HepG2 (cell line): Measurements from ENCODE around the gene ZNF526. TPM values are rescaled to one million over a fixed set of nuclear protein-coding genes. Genes with fewer than 3 reads are reported as not detected.

Experiments
- ATAC-seq: fragments of 200-7000 bp; cut with Tn5 transposase; 3 replicates; pipeline ENCODE4 v1.9.1; 2020; ENCODE audit warnings: mild to moderate bottlenecking, moderate library complexity
- BruUV-seq: library from RNA; stranded (reverse); fragments of 400-500 nt; replicated peaks from 2 replicates; lab custom pipeline; 2021; lab: Mats Ljungman, UMichigan
- CTCF ChIA-PET: fragments of 300-600 bp; formaldehyde crosslinking; extraction: SDS; loops from one replicate; lab custom pipeline; 2021; ENCODE audit warnings: low total read pairs, inconsistent platforms, low intra/inter-chr PET ratio; lab: Yijun Ruan, JAX
- POLR2A ChIA-PET: fragments of 350-600 bp; sonication (Branson Sonifier 250); formaldehyde crosslinking; loops from one replicate; lab custom pipeline; 2020; ENCODE audit warnings: antibody characterized with exemption, inconsistent platforms; lab: Yijun Ruan, JAX
- DNase-seq: peaks from one replicate; pipeline ENCODE4 v3.0.0-alpha.2; 2015; ENCODE audit warnings: low spot score
- FAIRE-seq: peaks from 3 replicates; lab custom pipeline; 2011; peaks lifted over from hg19 to GRCh38; lab: Jason Lieb, UNC
- H2AFZ ChIP-seq: one replicate; pipeline ENCODE4 v1.6.1; 2011; ENCODE audit warnings: low read length, inconsistent platforms
- H3K27ac ChIP-seq: fragments of 300-600 bp; 3 replicates; pipeline ENCODE4 v1.8.0; 2011; ENCODE audit warnings: mixed run types, mild to moderate bottlenecking, mixed read lengths, low read length, inconsistent platforms; ENCODE audit not compliant: insufficient read depth; ENCODE audit errors: extremely low read length
- H3K27me3 ChIP-seq, 2 experiments: fragments of 200-600 bp in 1 of 2; 2 replicates in 1 of 2; 3 replicates in 1 of 2; pipeline versions ENCODE4 v1.6.0 to v1.8.0; 2011; ENCODE audit warnings: low read length in 2 of 2, mild to moderate bottlenecking in 2 of 2, moderate library complexity in 2 of 2, inconsistent platforms in 1 of 2; ENCODE audit not compliant: insufficient read depth in 2 of 2, control insufficient read depth in 1 of 2
- H3K36me3 ChIP-seq, 2 experiments: fragments of 200-600 bp in 1 of 2; replicated peaks in 1 of 2; 2 replicates in 1 of 2; 3 replicates in 1 of 2; pipeline versions ENCODE4 v1.5.1 to v1.8.0; 2011; ENCODE audit warnings: low read length in 2 of 2, inconsistent platforms in 1 of 2; ENCODE audit not compliant: insufficient read depth in 2 of 2, control insufficient read depth in 1 of 2
- H3K4me1 ChIP-seq: 2 replicates; pipeline ENCODE4 v1.5.1; 2012; ENCODE audit warnings: low read length, inconsistent platforms; ENCODE audit not compliant: insufficient read depth
- H3K4me2 ChIP-seq: 2 replicates; pipeline ENCODE4 v1.6.0; 2011; ENCODE audit warnings: low read depth, low read length, inconsistent platforms
- H3K4me3 ChIP-seq, 3 experiments: fragments of 200-600 bp in 1 of 3; sonication (generic), shearing (Covaris generic) in 1 of 3; replicated peaks in 1 of 3; 2 replicates each; pipeline ENCODE4 v1.5.1; 2011 to 2016; ENCODE audit warnings: low read length in 3 of 3, inconsistent platforms in 2 of 3, low read depth in 2 of 3, mild to moderate bottlenecking in 2 of 3, control low read depth in 1 of 3, mixed read lengths in 1 of 3; ENCODE audit not compliant: insufficient read depth in 1 of 3
- H3K79me2 ChIP-seq: one replicate; pipeline ENCODE4 v1.6.1; 2011; ENCODE audit warnings: low read length, inconsistent platforms; ENCODE audit not compliant: insufficient read depth
- H3K9ac ChIP-seq: 2 replicates; pipeline ENCODE4 v1.6.0; 2011; ENCODE audit warnings: mild to moderate bottlenecking, low read depth, low read length, inconsistent platforms; ENCODE audit not compliant: insufficient read depth
- H3K9me3 ChIP-seq: 2 replicates; pipeline ENCODE4 v1.5.1; 2012; ENCODE audit warnings: mild to moderate bottlenecking, low read length
- H4K20me1 ChIP-seq: 2 replicates; pipeline ENCODE4 v1.6.0; 2011; ENCODE audit warnings: inconsistent platforms, mild to moderate bottlenecking, low read length, moderate library complexity; ENCODE audit not compliant: insufficient read depth
- CENPBD1 ChIP-seq: sonication (generic); formaldehyde crosslinking; IDR thresholded peaks from 2 replicates; pipeline ENCODE4 v1.8.0; 2022; ENCODE audit warnings: missing genetic modification reagents, low read depth, mild to moderate bottlenecking, borderline replicate concordance
- IKZF5 ChIP-seq: IDR thresholded peaks from 2 replicates; pipeline ENCODE4 v1.6.1; 2018; ENCODE audit warnings: missing genetic modification reagents, mild to moderate bottlenecking, missing compliant biosample characterization
- NFKBIZ ChIP-seq: IDR thresholded peaks from 2 replicates; pipeline ENCODE4 v1.6.1; 2018; ENCODE audit warnings: missing genetic modification reagents, missing compliant biosample characterization
- NR0B2 ChIP-seq: sonication (generic); formaldehyde crosslinking; IDR thresholded peaks from 2 replicates; pipeline ENCODE4 v1.4.0; 2020; ENCODE audit warnings: mild to moderate bottlenecking, missing genetic modification reagents
- SOX5 ChIP-seq: IDR thresholded peaks from 2 replicates; pipeline ENCODE4 v1.6.1; 2016; ENCODE audit warnings: borderline replicate concordance
- SP2 ChIP-seq: sonication (generic); formaldehyde crosslinking; IDR thresholded peaks from 2 replicates; pipeline ENCODE4 v1.5.1; 2020; ENCODE audit warnings: mild to moderate bottlenecking, missing genetic modification reagents
- YEATS4 ChIP-seq: sonication (generic); formaldehyde crosslinking; IDR thresholded peaks from 2 replicates; pipeline ENCODE4 v1.4.0; 2020; ENCODE audit warnings: missing genetic modification reagents, borderline replicate concordance
- ZNF121 ChIP-seq: sonication (generic); formaldehyde crosslinking; IDR thresholded peaks from 2 replicates; pipeline ENCODE4 v1.5.0; 2020; ENCODE audit warnings: mild to moderate bottlenecking, missing genetic modification reagents
- ZNF124 ChIP-seq: sonication (generic); formaldehyde crosslinking; IDR thresholded peaks from 2 replicates; pipeline ENCODE4 v1.4.0; 2020; ENCODE audit warnings: missing genetic modification reagents
- ZNF264 ChIP-seq: sonication (generic); formaldehyde crosslinking; IDR thresholded peaks from 2 replicates; pipeline ENCODE4 v1.4.0; 2020; ENCODE audit warnings: missing genetic modification reagents
- ZNF652 ChIP-seq: IDR thresholded peaks from 2 replicates; pipeline ENCODE4 v1.6.1; 2016; ENCODE audit warnings: low read depth, borderline replicate concordance
- WGBS: methylation state at CpG from one replicate; pipeline ENCODE4 v1.1.6; 2017; ENCODE audit warnings: low lambda C conversion rate; 5-methylcytosine and 5-hydroxymethylcytosine counted together
- in situ Hi-C: cut with HindIII; loops from 2 replicates; pipeline ENCODE4 v1.10.0; 2017; ENCODE audit warnings: low pct_unique_long_range_greater_than_20kb; ENCODE audit not compliant: extremely low pct_ligation_motif_present
- intact Hi-C: fragments of 100-400 bp; cut with micrococcal nuclease; formaldehyde crosslinking; loops from one replicate; pipeline ENCODE4 v1.10.0; 2022; ENCODE audit not compliant: unreplicated experiment
- polyA plus RNA-seq, 8 experiments: library from polyadenylated mRNA; depleted of rRNA in 3 of 8; stranded (reverse) in 7 of 8; unstranded in 1 of 8; fragments of >200 nt; fragmentation: Illumina TruSeq in 4 of 8; extraction: Trizol in 4 of 8; gene quantifications; 2 replicates each; pipeline versions ENCODE4 v1.2.1 to v1.2.3, GENCODE V29; 2011 to 2016; ENCODE audit warnings: low read depth in 4 of 8, missing spikeins in 1 of 8, mixed read lengths in 1 of 8; ENCODE audit not compliant: insufficient read depth in 1 of 8
- total RNA-seq, 5 experiments: library from RNA; depleted of rRNA; stranded (reverse); fragments of >200 nt; fragmentation: Illumina TruSeq; extraction: Trizol; gene quantifications; 2 replicates each; pipeline ENCODE4 v1.2.3, GENCODE V29; 2016; ENCODE audit warnings: low read depth in 1 of 5

Gene ZNF526
- total and polyA plus RNA-seq, 2 of the 13 experiments (the other 11 are each of a cell fraction or from before 2014, with no cell fraction given) = 3.3 to 8.4 TPM

GRCh38 chr19:42175952-42176648, 44.0 kb upstream of the ZNF526 start (continued):
- TF ChIP-seq IKZF5 (CRISPR knock-in tag) (no peak), NFKBIZ (CRISPR knock-in tag) (no peak), YEATS4 (CRISPR knock-in tag) (no peak), ZNF121 (CRISPR knock-in tag) (no peak)
- TF ChIP-seq, all 625 proteins: peak for 0

GRCh38 chr19:42176649-42176989, 43.5 kb upstream of the ZNF526 start:
- H3K36me3 ChIP-seq = no peaks in the 10 kb centered on the region
- peaks cover 4 to 67% of the 10 kb centered on the region in 2 experiments; a peak in 4 of 5 replicates for H3K27me3 ChIP-seq
- no peaks in the 10 kb centered on the region for H3K4me1 ChIP-seq
- no TSS peak for BruUV-seq
- ChIA-PET CTCF (no interaction called here), POLR2A (no interaction called here)
- no peak overlapping the region; the same call in 1 of the 2 replicates for H3K4me2 ChIP-seq
- no peak overlapping the region for H3K9ac ChIP-seq
- TF ChIP-seq ZNF124 (CRISPR knock-in tag) (no peak), ZNF264 (no peak), SP2 (CRISPR knock-in tag) (no peak), NR0B2 (CRISPR knock-in tag) (no peak), SOX5 (no peak), ZNF652 (no peak), CENPBD1 (CRISPR knock-in tag) (no peak)
- WGBS = 14% methylated on average over 31 of the region's 31 CpGs
- FAIRE-seq (no peak), DNase-seq (no peak), ATAC-seq (peak; percentile 50)
- in situ Hi-C loops (no loop called here), intact Hi-C loops (no loop called here)
- no peaks in the 10 kb centered on the region for H4K20me1 ChIP-seq
- H3K27ac ChIP-seq = no peak overlapping the region
- H2AFZ ChIP-seq = no peak overlapping the region
- no peaks in the 10 kb centered on the region for H3K9me3 ChIP-seq
- H3K79me2 ChIP-seq = no peaks in the 10 kb centered on the region
- no peak overlapping the region for H3K4me3 ChIP-seq
